GM06990 (cell line): Measurements from ENCODE around the gene CASQ2.
"Not testable (repeated sequence)": the region's sequence is repeated elsewhere in the genome, so short reads cannot be mapped to it uniquely, and the experiment has no call there.

Experiments used
- DNase-seq: peaks from one replicate; pipeline ENCODE4 v3.0.0-alpha.2; 2011; ENCODE audit not compliant: insufficient read length; ENCODE audit errors: extremely low read depth
- H3K27me3 ChIP-seq: replicated peaks from 2 replicates; pipeline ENCODE4 v1.6.0; 2011; ENCODE audit warnings: low read length; ENCODE audit not compliant: control insufficient read depth, insufficient read depth
- H3K36me3 ChIP-seq: 2 replicates; pipeline ENCODE4 v1.5.1; 2011; ENCODE audit warnings: low read length; ENCODE audit not compliant: control insufficient read depth, insufficient read depth
- H3K4me3 ChIP-seq: replicated peaks from 2 replicates; pipeline ENCODE4 v1.5.1; 2011; ENCODE audit warnings: low read depth, mild to moderate bottlenecking, control low read depth, low read length
- TF ChIP-seq, protein P1 (sequence below): IDR thresholded peaks from 2 replicates; pipeline ENCODE4 v1.5.1; 2011; ENCODE audit warnings: low read length, control low read depth, mild to moderate bottlenecking, inconsistent platforms; ENCODE audit not compliant: insufficient read depth, poor library complexity, severe bottlenecking

CASQ2 gene

DNA sequence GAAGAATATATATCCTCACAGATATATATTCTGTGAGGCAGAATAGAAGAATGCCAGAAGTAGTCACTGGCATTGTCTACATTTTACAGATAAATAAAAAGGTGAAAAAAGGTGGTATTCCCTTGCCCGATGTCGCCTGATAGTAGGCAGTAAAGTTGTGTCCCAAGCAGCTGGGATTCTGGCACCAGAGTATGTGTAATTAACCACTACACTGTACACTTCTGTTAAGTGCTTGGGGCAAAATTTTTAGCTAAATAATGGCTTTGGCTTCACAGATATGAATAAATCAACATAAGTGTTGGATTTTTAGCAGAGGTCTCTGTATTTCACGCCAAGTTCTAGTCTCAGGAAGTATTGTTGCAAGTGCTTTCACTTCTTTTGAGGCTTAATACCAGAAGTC lies 13.3 kb upstream of the CASQ2 start:
- Histone ChIP-seq H3K27me3 (no peaks in the 10 kb centered on the region; the same call in 1 of the 2 replicates), H3K36me3 (no peaks in the 10 kb centered on the region), H3K4me3 (no peak overlapping the region)
- no peak for DNase-seq
- TF ChIP-seq, protein P1, sequence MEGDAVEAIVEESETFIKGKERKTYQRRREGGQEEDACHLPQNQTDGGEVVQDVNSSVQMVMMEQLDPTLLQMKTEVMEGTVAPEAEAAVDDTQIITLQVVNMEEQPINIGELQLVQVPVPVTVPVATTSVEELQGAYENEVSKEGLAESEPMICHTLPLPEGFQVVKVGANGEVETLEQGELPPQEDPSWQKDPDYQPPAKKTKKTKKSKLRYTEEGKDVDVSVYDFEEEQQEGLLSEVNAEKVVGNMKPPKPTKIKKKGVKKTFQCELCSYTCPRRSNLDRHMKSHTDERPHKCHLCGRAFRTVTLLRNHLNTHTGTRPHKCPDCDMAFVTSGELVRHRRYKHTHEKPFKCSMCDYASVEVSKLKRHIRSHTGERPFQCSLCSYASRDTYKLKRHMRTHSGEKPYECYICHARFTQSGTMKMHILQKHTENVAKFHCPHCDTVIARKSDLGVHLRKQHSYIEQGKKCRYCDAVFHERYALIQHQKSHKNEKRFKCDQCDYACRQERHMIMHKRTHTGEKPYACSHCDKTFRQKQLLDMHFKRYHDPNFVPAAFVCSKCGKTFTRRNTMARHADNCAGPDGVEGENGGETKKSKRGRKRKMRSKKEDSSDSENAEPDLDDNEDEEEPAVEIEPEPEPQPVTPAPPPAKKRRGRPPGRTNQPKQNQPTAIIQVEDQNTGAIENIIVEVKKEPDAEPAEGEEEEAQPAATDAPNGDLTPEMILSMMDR = no peak

DNA sequence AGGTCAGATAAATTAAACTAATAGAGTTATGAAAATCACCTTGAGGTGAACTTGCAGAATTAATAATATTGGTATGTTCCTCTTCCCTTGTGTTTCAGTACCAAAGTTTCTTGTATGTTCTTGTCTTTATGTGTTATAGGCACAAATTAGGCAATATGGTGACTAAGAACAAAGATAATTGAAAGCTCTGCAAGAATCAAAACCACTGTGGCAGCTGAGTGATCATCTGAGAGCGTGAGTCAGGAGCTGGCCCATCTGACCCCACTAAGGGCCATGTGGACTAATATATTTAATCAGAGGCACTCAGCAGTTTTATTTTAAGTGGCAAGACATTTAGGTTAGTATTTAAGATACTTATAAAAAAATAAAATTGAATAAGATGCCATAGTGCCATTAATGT lies 12.8 kb upstream of the CASQ2 start:
- TF ChIP-seq, protein P1 = no peak
- DNase-seq = no peak
- no peaks in the 10 kb centered on the region for H3K36me3 ChIP-seq
- no peak overlapping the region for H3K4me3 ChIP-seq
- H3K27me3 ChIP-seq = no peaks in the 10 kb centered on the region; the same call in 1 of the 2 replicates

DNA sequence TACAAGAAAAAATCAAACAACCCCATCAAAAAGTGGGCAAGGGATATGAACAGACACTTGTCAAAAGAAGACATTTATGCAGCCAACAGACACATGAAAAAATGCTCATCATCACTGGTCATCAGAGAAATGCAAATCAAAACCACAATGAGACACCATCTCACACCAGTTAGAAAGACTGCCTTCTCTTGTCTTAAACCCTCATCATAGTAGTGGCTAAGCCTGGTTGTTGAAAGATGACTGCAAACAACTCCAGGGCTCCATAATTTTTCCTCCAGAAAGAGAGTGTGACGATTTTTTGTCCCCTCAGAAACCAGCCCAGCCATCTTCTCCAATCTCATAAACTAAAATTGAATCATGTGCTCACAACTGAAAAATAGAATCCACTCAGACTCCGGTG lies 12.1 kb upstream of the CASQ2 start:
- H3K36me3 ChIP-seq, H3K4me3 ChIP-seq, DNase-seq, H3K27me3 ChIP-seq: not testable (repeated sequence)

DNA sequence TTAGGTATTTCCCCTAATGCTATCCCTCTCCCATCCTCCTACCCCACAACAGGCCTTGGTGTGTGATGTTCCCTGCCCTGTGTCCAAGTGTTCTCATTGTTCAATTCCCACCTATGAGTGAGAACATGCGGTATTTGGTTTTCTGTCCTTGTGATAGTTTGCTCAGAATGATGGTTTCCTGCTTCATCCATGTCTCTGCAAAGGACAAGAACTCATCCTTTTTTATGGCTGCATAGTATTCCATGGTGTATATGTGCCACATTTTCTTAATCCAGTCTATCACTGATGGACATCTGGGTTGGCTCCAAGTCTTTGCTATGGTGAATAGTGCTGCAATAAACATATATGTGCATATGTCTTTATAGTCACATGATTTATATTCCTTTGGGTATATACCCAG lies 10.6 kb upstream of the CASQ2 start:
- not testable (repeated sequence) for DNase-seq, H3K4me3 ChIP-seq, H3K27me3 ChIP-seq, H3K36me3 ChIP-seq

DNA sequence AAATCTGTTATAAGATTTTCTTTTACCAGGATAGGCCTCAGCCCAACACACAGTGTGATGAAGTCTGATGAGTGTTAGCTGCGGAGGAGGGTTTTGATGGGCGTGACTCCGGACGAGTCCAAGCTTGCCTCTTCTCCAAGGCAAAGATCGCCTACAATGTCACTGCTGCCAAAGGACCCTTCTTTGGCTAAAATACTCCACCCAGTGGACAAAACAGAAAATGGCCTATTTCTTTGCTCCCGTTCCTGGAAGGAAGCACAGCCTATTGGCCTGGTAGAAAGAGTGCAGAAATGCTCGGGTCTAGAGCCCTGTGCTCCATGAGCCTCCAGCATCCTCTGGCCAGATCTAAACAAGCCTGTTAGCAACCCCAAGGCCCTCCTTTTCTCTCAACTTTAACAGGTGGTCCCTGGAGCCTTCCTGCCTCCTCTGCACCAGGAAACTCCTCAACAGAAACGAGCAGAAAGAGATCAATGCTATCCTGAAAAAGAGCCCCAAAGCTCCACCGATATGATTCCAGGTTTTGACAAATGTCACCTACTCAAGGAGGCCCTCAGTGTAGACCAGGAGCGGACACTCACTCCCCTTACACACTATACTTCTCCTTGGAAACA lies 3.4 kb upstream of the CASQ2 start:
- no peaks in the 10 kb centered on the region for H3K27me3 ChIP-seq
- no peak overlapping the region for H3K4me3 ChIP-seq
- no peaks in the 10 kb centered on the region for H3K36me3 ChIP-seq

DNA sequence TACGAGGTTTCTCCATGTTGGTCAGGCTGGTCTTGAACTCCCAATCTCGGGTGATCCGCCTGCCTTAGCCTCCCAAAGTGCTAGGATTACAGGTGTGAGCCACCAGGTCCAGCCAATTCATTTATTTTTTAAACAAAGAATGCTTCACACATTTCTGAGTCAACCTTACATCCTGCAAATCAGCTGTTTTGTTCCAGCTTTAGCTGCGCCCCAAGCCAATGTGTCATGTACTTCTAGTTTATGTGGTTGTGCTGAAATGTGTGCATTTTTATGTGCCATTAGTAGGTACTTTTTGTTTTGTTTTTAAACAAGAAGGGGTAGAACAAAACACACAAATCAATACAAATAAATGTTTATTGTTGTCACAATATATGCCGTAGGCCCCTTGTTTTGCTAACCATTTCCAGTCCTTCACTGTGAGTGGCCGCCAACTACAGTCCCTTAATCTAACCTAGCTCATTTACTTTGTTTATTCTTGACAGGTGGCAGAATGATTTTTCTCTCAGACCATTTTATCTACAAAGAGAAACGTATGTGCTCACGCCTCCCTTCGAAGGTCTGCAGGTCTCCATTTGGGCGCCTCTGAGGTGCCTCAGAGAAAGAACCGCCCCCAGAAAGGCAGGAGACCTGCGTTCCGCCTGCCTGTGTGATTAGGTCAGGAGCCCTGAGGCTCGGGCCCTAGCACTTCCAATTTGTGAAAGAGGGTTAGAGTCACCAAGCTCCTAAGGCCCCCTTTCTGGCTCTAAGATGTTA lies 2.8 kb upstream of the CASQ2 start:
- Histone ChIP-seq H3K4me3 (no peak overlapping the region), H3K27me3 (no peaks in the 10 kb centered on the region), H3K36me3 (no peaks in the 10 kb centered on the region)
- DNase-seq = no peak
- TF ChIP-seq, protein P1 = no peak

More for the DNA sequence above, 3.4 kb upstream of the CASQ2 start:
- peak; percentile 13 for DNase-seq
- TF ChIP-seq, protein P1 = peak; percentile 66
